ENCODE measurements around the gene SCNN1A.
A peak's percentile ranks its signal among the peaks of the same experiment; 100 is the strongest.
"Not testable (repeated sequence)": the region's sequence is repeated elsewhere in the genome, so short reads cannot be mapped to it uniquely, and the experiment has no call there.

Gene SCNN1A

GRCh38 chr12:6347367-6348338, 27.7 kb downstream of the SCNN1A start:
- no peak for DNase-seq (ENCODE audit: low read depth in 2 of 2)

GRCh38 chr12:6346942-6347341, 28.4 kb downstream of the SCNN1A start:
- no peak for DNase-seq (ENCODE audit: low read depth in 2 of 2)

- DNase-seq (ENCODE audit: low read depth in 2 of 2) = no peak
Measured at GRCh38 chr12:6346235-6346832, 29.0 kb downstream of the SCNN1A start.

- DNase-seq (ENCODE audit: low read depth in 2 of 2) = no peak
Measured at GRCh38 chr12:6345319-6346091, 29.9 kb downstream of the SCNN1A start.

- DNase-seq (ENCODE audit: low read depth in 2 of 2) = not testable (repeated sequence)
Measured at GRCh38 chr12:6344101-6344660, 31.2 kb downstream of the SCNN1A start.

- DNase-seq (ENCODE audit: low read depth in 2 of 2) = no peak
Measured at GRCh38 chr12:6343518-6343917, 31.8 kb downstream of the SCNN1A start.

DNA sequence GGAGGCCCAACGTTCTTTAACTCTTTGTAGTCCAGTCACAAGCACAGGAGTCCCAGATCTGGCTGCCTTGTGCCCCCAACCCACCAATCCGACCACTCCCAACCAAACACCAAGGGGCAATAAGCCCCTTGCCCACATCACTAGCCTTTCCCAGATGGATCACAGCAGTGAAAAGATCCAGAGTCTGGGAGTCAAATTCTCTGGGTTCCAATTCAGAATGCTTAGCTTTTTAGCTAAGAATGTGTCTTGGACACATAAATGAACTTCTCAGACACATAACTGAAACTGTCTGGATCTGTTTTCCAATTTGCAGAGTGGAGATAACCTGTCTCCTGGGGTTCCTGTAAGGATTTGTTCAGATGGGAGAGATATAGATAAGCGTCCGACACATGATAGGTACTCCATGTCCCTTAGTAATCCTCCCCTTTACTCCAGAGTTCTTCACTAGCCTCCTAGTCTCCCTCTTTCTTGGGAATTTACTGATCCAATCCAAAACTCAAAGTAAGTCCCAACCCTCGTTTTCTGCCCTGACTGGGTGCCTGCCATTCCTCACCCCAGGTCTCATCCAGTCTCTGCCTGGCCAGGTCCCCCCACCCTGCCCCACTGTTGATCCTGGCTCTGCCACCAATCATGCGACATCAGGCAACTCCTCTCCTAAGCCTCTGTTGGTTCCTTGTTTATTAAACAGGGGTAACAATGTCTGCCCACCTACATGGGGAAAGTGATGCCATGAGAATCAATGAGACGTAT, 33.0 kb downstream of the SCNN1A start:
- no peak for DNase-seq (ENCODE audit: low read depth in 2 of 2)

DNA sequence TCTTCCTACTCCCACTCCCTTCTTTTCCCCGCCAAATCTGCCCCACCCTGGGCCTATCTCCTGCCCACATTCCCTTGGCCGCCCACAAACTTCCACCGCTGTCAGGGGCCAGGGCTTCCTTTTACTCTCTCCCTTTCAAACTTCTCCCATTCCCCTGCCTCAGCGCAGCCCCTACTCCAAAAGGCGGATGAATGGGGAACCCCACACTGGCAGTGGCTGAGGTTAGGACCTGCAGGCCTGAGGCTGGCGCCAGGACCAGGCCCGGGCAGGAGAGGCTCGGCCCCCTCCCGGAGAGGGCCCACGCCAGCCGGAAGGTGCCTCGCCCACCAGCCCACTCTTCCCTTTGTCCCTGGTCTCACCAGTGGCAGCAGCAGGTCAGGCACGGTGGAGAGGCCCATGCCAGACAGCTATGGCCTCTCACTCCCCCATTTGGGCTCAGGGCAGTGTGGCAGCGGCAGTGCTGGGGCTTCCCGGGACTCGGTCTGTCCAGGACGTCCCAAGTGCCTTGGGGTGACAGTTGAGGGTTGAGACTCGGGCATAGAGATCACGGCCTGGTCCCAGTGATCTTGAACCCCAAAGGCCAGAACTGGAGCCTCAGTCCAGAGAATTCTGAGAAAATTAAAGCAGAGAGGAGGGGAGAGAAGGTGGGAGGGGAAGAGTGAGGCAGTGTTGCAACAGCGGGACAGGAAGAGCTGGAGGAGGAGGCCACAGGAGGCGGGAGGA, 33.8 kb downstream of the SCNN1A start, which contains the start of gene TNFRSF1A:
Gene TNFRSF1A (minus strand): TSS at position 660 of the 723 bp plus-strand sequence. CDS start 262 bp downstream, at position 398.
- no peak for DNase-seq (ENCODE audit: low read depth in 2 of 2)

DNA sequence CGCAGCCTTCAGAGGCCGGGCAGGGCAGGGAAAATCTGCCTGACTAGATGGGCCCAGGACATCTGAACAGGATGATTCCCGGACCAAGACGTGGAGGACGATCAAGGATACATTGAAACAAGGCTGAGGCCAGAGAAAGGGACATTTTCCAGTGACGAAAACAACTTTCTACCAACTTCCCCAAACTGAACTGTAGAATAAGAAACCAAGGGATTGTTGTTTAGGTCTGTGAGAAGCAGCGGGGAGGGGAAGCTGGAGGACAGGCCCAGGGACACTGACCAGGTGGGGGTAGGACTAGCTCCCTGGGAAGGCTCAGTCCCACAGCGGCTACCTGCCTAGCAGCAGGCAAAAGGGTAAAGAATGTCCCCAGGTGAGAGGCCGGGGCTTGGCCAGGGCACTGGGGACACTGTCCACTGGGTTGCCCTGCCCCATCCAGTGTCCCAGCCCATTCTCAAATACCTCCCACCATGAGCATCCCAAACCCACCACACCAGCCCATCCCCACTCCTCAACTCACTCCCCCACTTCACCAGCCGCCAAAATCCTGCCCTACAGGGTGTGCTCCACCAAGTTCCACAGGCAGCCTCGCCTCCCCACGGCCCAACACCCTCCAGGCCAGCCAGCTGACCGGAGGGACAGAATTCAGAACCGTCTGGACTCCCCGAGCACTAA, 34.5 kb downstream of the SCNN1A start:
- DNase-seq (ENCODE audit: low read depth in 2 of 2) = no peak

GRCh38 chr12:6340032-6340638, 35.2 kb downstream of the SCNN1A start:
- no peak for DNase-seq (ENCODE audit: low read depth in 2 of 2)

- DNase-seq (ENCODE audit: low read depth in 2 of 2) = no peak
Measured at GRCh38 chr12:6338955-6339354, 36.4 kb downstream of the SCNN1A start.

- not testable (repeated sequence) for DNase-seq (ENCODE audit: low read depth in 2 of 2)
Measured at GRCh38 chr12:6338536-6338935, 36.8 kb downstream of the SCNN1A start.

DNA sequence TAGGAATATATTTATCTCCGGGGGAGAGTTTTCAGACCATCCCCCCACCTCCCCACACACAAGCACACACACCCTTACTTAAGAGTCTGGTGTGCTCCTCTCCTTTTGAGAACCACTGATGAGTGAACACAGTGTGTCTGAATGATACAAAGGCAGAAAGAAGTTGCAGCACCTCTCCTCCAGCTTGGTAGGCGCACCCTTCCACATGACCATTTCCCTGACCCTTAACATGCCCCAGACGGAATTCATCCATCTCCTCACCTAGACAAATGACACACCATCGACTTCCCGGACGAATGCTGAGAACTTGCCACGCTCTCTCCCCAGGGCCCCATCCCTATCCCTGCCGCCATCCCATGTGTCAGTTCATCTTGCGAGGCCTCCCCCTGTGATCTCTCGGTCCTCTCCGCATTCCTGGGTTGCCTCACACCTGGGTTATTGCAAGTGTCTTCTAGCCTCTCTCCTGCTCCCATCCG, 37.4 kb downstream of the SCNN1A start:
- no peak for DNase-seq (ENCODE audit: low read depth in 2 of 2)

DNA sequence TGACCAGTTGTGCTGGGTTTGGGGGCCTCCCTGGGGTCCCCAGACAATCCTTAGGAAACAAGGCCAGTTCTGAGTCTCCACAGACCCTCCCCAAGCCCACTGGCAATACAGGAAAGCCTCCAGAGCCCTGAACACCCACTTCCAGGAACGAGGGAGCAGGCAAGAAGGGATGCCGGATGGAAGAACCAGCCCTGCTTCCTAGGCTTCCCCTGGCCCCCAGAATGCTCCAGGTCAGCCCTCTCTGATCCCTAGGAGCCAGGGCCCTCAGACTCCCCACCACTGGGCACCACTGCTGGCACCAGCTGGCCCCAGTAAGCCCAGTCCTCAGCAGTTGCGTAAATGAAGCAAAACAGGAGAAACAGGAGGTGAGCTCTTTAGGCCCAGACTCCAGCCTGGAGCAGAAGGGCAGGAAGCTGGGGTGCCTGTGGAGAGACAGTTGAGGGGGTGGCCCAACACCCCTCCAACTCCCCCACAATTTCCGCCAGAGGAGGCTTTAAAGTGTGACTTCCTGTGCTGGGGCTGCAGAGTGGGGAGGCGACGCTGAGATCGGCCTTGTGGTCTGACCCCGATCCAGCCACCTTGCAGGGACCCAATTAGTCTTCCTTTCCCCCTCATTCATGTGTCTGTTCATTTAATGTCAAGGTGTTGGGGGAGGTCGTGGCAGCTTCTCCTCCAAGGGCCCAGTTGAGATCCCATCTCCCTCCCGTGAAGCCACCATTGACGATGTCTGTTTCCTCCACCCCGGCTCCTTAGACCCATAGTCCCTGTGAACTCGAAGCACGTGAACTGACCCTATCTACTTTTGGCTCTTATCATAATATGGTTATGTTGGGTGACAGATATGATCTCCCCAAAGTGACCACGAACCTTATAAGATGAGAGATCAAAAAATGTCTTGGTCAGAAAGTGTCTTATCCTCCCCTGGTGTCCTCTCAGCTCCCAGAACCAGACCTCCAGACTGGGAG, 38.2 kb downstream of the SCNN1A start:
- no peak for DNase-seq (ENCODE audit: low read depth in 2 of 2)

DNA sequence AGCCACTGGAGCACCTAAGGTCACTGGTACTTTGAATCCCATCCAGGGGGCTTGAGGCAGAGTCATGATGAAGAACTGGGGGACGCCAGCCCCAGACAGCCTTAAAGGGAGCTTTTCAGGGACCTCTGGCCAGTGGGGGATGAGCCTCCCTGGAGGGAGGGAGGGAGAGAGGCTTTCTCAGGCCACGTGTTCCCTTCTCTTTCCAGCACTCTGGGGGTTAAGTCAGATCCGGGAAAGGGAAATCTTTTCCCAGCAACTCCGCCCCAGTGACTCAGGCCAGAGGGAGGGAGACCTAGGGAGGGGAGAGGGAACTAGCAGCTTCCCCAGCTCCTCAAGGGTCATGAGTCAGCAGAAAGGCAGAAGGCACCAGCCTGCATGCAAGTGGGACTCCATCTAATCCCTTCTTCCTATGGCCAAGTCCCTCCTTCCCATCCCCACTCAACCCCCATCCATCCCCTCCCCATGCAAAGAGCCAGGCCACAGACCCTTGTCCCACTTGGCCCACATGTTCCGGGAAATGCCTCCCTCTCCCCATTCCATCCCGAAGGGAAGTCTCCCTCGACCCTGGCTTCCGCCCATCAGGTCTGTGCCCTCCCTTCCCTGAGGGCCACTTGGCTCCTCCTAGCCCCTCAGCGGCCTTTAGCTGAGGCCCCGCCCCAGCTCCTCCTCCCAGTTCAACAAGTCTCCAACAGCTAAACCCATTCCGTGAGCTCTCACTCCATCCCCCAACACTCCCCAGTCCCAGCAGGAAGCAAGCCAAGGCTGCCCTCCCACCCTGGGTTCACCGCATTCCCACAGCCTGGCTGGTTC, 39.1 kb downstream of the SCNN1A start:
- DNase-seq (ENCODE audit: low read depth in 2 of 2) = peak in 1 of 2 donors; percentile 64

GRCh38 chr12:6335451-6336078, 39.8 kb downstream of the SCNN1A start:
- peak; percentile 78 to 82 for DNase-seq (ENCODE audit: low read depth in 2 of 2)

Measured in stimulated activated CD4-positive, alpha-beta T cell treated with anti-CD3 and anti-CD28 coated beads, Interleukin-4, amount 100 ng/mL, for 48 hours (primary cell).